NCI-H1694 (cell line): Measurements from ENCODE around the gene ZFHX3.

Experiments used
- DNase-seq: peaks from one replicate; lab custom pipeline; 2025; lab: John Stamatoyannopoulos, UW

Gene ZFHX3

GRCh38 chr16:72847187-72848027, 200.5 kb downstream of the ZFHX3 start:
- DNase-seq, result peak; percentile 15

- DNase-seq, result no peak
Observed at GRCh38 chr16:72846594-72846993, 201.3 kb downstream of the ZFHX3 start.

- DNase-seq, result no peak
Observed at GRCh38 chr16:72845322-72846020, 202.5 kb downstream of the ZFHX3 start.

DNA sequence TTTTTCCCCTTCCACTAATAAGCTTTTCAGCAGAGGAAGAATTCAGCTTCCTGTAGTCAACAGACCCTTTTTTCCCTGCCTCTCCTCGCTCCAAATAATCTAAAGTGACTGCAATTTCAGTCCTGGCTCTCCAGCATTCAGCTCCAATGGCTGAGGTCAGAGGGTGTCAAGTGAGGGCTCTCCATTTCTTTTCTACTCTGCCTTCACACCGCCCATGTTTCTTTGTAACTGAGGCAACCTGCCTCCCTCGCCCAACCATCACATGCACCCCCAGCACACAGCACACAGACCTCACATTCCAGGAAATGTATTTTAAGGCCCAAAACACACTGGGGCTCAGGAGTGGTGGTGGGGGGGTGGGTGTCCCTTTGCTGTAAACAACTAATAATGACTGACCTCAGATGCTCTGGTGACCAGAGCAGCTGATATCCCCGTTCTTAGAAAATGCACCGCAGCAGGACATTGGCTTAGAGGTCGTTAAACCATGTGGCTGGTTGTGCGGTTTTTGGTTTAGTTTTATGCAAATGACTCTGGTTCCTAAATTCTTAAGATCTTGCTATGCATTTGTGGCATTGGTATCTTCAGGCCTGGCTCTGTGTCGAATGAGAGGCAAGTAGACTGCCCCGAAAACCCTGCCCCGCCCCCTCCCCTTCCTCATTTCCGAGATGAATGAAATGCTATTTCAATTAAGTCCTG, 203.6 kb downstream of the ZFHX3 start:
- no peak for DNase-seq

GRCh38 chr16:72841506-72841905, 206.4 kb downstream of the ZFHX3 start:
- DNase-seq, result no peak

- no peak for DNase-seq
Observed at GRCh38 chr16:72840631-72841381, 207.1 kb downstream of the ZFHX3 start.

DNA sequence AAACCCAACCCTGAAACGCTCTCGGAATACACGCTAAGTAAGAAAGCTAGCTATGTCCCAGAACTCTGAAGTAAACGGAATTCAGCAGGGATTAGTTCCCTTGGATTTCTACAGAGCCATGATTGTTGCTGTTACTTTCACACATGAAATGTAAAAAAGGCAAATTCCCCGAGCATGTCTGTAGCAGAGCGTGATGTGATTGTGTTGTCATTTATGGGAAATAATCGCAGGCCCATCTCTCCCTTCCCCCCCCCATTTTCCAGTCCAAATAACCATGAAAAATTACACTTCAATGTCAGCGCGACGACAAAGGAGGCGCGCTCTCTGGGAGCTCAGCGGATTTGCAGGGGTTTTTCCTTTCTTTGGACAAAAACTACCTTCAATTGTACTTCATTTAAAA, 209.0 kb downstream of the ZFHX3 start:
- DNase-seq, result no peak

- no peak for DNase-seq
Observed at GRCh38 chr16:72838586-72838910, 209.4 kb downstream of the ZFHX3 start.

DNA sequence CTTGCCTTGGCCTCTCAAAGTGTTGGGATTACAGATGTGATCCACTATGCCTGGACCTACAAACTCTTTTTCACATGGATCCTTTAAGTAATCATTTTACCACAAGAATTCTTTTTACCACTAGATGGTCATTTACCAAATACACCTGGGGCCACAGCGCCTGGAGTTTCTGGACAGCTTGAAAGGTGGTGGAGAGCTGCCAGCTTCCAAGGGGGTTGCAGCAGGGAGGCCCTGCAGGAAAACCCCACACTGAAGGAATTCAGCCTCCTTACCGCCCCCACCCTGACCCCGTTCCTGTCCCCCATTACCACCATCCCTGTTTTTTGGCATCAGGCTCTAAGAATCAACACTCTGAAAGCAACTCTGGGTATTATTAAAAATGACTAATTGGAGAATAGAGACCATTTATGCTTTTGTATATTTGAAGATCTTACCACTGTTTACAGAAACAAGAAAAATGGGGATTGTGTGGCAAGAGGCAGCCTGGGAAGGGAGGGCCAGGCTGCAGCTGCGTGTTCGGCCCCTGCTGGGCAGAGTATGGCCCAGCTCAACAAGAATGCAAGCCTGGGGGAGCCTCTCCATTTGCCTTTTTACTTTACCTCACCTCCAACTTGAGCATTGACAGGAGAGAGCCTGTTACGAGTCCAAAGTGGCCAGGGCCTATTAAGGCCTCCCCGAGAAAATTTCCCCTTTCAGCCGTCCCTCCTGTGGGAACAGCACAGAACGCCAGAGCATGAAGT, 209.9 kb downstream of the ZFHX3 start:
- no peak for DNase-seq

GRCh38 chr16:72836985-72837384, 210.9 kb downstream of the ZFHX3 start:
- DNase-seq, result no peak

- DNase-seq, result no peak
Observed at GRCh38 chr16:72836181-72836580, 211.7 kb downstream of the ZFHX3 start.

- DNase-seq, result no peak
Observed at GRCh38 chr16:72835086-72835485, 212.8 kb downstream of the ZFHX3 start.

DNA sequence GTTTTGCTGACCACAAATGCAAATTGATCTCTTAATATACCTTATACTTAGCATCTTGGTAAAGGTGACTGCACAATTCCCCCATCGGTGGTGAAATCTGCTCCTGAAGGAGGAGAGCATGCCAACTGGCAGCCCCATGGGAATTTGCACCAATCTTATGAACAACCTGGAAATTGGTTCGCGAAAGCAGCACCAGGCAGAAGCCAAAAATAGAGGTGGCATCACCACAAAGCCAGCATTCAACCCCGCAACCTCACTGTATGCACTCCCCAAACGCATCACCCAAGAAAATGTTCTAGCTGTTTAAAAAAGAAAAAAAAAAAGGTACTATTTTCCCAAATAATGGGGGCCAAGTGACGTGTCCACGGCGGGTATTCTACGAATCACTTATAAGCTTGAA, 213.4 kb downstream of the ZFHX3 start:
- DNase-seq, result no peak

DNA sequence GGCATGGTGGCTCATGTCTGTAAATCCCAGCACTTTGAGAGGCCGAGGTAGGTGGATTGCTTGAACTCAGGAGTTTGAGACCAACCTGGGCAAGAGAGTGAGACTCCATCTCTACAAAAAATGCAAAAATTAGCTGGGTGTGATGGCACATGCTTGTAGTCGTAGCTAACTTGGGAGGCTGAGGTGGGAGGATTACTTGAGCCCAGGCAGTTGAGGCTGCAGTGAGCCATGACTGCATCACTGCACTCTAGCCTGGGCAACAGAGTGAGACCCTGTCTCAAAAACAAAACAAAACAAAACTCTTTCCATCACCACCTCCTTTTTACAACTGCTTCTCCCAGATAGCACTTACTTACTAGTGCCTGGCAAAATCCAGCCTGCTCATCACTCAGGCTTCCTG, 214.0 kb downstream of the ZFHX3 start:
- no peak for DNase-seq

GRCh38 chr16:72833482-72833881, 214.4 kb downstream of the ZFHX3 start:
- DNase-seq, result no peak

DNA sequence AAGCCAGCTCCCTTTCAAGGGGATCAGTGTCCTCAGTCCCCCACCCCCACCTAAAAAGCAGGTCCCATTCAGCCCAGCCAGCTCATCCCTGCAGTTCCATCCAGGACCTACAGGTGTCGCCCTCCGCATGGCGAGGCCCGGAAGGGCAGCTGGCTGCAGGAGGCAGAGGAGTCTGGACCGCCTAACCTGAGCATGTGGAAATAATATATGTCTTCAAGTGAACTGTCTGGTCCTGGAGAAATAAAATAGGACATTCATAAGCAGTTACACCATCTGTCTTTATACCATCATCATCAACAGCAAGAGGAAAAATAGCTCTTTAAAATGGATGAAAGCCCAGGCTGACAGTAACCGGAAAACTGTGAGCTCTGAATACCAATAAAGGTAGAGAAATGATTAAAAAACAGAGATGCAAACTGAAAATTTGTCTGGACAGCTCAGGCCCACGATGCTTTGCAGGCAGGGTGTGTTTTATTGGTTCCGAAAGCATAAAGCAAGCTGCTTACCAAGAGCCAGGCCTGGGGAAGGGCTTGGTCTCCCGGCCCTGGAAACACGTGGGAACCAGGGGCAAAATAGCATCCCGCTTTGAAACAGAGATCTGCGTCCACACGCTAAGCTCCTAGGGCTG, 215.2 kb downstream of the ZFHX3 start:
- peak; percentile 35 for DNase-seq

GRCh38 chr16:72829846-72830775, 217.8 kb downstream of the ZFHX3 start:
- no peak for DNase-seq

- no peak for DNase-seq
Observed at GRCh38 chr16:72827866-72828265, 220.1 kb downstream of the ZFHX3 start.

- no peak for DNase-seq
Observed at GRCh38 chr16:72825912-72826621, 221.9 kb downstream of the ZFHX3 start.
